Neural cell (in vitro differentiated cells): Measurements from ENCODE around the gene C1QTNF7. TPM values are rescaled to one million over a fixed set of nuclear protein-coding genes. Genes with fewer than 3 reads are reported as not detected.

Experiments used
- H2AFZ ChIP-seq: fragments of 200-600, 300-800 bp; sonication (generic), shearing (Covaris generic); 2 replicates; pipeline ENCODE4 v1.6.0; 2014; ENCODE audit warnings: low read depth, mild to moderate bottlenecking, antibody characterized with exemption, low read length, moderate library complexity
- H3F3A ChIP-seq: fragments of 200-600 bp; shearing (Covaris generic); 2 replicates; pipeline ENCODE4 v1.6.1; 2016; ENCODE audit warnings: mild to moderate bottlenecking, moderate library complexity, mixed read lengths, antibody characterized with exemption, low read length; ENCODE audit not compliant: insufficient read depth, poor library complexity, severe bottlenecking
- H3K27ac ChIP-seq: fragments of 200-600, 300-800 bp; sonication (generic), shearing (Covaris generic); 2 replicates; pipeline ENCODE4 v1.5.1; 2014; ENCODE audit warnings: mild to moderate bottlenecking, low read length, moderate library complexity
- H3K27me3 ChIP-seq: fragments of 300-800, 200-600 bp; sonication (generic), shearing (Covaris generic); 2 replicates; pipeline ENCODE4 v1.6.0; 2014; ENCODE audit warnings: mild to moderate bottlenecking, low read depth, low read length, moderate library complexity; ENCODE audit not compliant: insufficient read depth
- H3K36me3 ChIP-seq: fragments of 300-800, 200-600 bp; sonication (generic), shearing (Covaris generic); 2 replicates; pipeline ENCODE4 v1.5.1; 2014; ENCODE audit warnings: mild to moderate bottlenecking, antibody characterized with exemption, low read length, moderate library complexity; ENCODE audit not compliant: insufficient read depth
- H3K4me2 ChIP-seq: fragments of 300-800, 200-600 bp; sonication (generic), shearing (Covaris generic); 2 replicates; pipeline ENCODE4 v1.6.0; 2014; ENCODE audit warnings: mild to moderate bottlenecking, low read length
- H3K4me3 ChIP-seq: fragments of 300-800, 200-600 bp; sonication (generic), shearing (Covaris generic); 2 replicates; pipeline ENCODE4 v1.5.1; 2014; ENCODE audit warnings: mild to moderate bottlenecking, low read length, moderate library complexity
- H3K79me2 ChIP-seq: fragments of 200-600 bp; shearing (Covaris generic); replicated peaks from 2 replicates; pipeline ENCODE4 v1.6.0; 2014; ENCODE audit warnings: mild to moderate bottlenecking, low read length, moderate library complexity; ENCODE audit not compliant: insufficient read depth
- H3K9ac ChIP-seq: fragments of 300-800, 200-600 bp; sonication (generic), shearing (Covaris generic); 2 replicates; pipeline ENCODE4 v1.6.1; 2016; ENCODE audit warnings: mild to moderate bottlenecking, low read length, mixed read lengths
- H3K9me2 ChIP-seq: fragments of 200-600 bp; shearing (Covaris generic); 2 replicates; pipeline ENCODE4 v1.6.1; 2016; ENCODE audit warnings: mild to moderate bottlenecking, low read length, mixed read lengths; ENCODE audit not compliant: insufficient read depth
- H3K9me3 ChIP-seq: fragments of 200-600, 300-800 bp; sonication (generic), shearing (Covaris generic); 2 replicates; pipeline ENCODE4 v1.6.1; 2016; ENCODE audit warnings: mild to moderate bottlenecking, mixed run types, low read length, moderate library complexity, mixed read lengths
- H4K20me1 ChIP-seq: fragments of 200-600 bp; shearing (Covaris generic); 2 replicates; pipeline ENCODE4 v1.6.1; 2016; ENCODE audit warnings: mild to moderate bottlenecking, mixed run types; ENCODE audit not compliant: insufficient read depth
- CTCF ChIP-seq: fragments of 450-650 bp; IDR thresholded peaks from 2 replicates; pipeline ENCODE4 v1.5.1; 2014; ENCODE audit warnings: antibody characterized with exemption, mild to moderate bottlenecking, moderate library complexity; ENCODE audit not compliant: poor library complexity, severe bottlenecking
- EP300 ChIP-seq: fragments of 450-650 bp; conservative IDR thresholded peaks from 2 replicates; pipeline ENCODE4 v1.6.1; 2014; ENCODE audit warnings: antibody characterized with exemption, mild to moderate bottlenecking, moderate library complexity; ENCODE audit not compliant: poor library complexity, severe bottlenecking
- EZH2 ChIP-seq: fragments of 200-600, 300-800 bp; shearing (Covaris generic), sonication (generic); IDR thresholded peaks from 2 replicates; pipeline ENCODE4 v1.6.1; 2014; ENCODE audit warnings: antibody characterized with exemption, low read length, borderline replicate concordance, mild to moderate bottlenecking; ENCODE audit not compliant: insufficient read depth, poor library complexity, severe bottlenecking
- MXI1 ChIP-seq: fragments of 450-650 bp; conservative IDR thresholded peaks from 2 replicates; pipeline ENCODE4 v1.6.1; 2014; ENCODE audit warnings: antibody characterized with exemption, mild to moderate bottlenecking; ENCODE audit not compliant: poor library complexity, severe bottlenecking
- POLR2AphosphoS5 ChIP-seq: IDR thresholded peaks from 2 replicates; pipeline ENCODE4 v1.6.1; 2012
- RAD21 ChIP-seq: fragments of 450-650 bp; conservative IDR thresholded peaks from 2 replicates; pipeline ENCODE4 v1.6.1; 2014; ENCODE audit warnings: antibody characterized with exemption, mild to moderate bottlenecking, moderate library complexity
- REST ChIP-seq: IDR thresholded peaks from 2 replicates; pipeline ENCODE4 v1.6.1; 2012; ENCODE audit warnings: borderline replicate concordance
- SMC3 ChIP-seq: fragments of 450-650 bp; conservative IDR thresholded peaks from 2 replicates; pipeline ENCODE4 v1.6.1; 2014; ENCODE audit warnings: antibody characterized with exemption, mild to moderate bottlenecking, moderate library complexity; ENCODE audit not compliant: poor library complexity
- TAF1 ChIP-seq: IDR thresholded peaks from 2 replicates; pipeline ENCODE4 v1.6.1; 2012; ENCODE audit warnings: low read depth
- polyA plus RNA-seq: library from polyadenylated mRNA; depleted of rRNA; stranded (reverse); fragments of >200 nt; gene quantifications from 2 replicates; pipeline ENCODE4 v1.2.3, GENCODE V29; 2014

Gene C1QTNF7
- polyA plus RNA-seq, 1 donor from 2014 or later, result not detected

GRCh38 chr4:15476396-15476795, 48.6 kb downstream of the C1QTNF7 start:
- Histone ChIP-seq H3K4me3 (no peak overlapping the region), H3F3A (no peaks in the 10 kb centered on the region), H3K9me3 (no peaks in the 10 kb centered on the region), H4K20me1 (no peaks in the 10 kb centered on the region), H3K9me2 (no peaks in the 10 kb centered on the region), H2AFZ (no peak overlapping the region), H3K9ac (no peak overlapping the region), H3K79me2 (no peaks in the 10 kb centered on the region), H3K36me3 (no peaks in the 10 kb centered on the region), H3K27ac (no peak overlapping the region), H3K4me2 (no peak overlapping the region), H3K27me3 (no peaks in the 10 kb centered on the region)
- no peak for TF ChIP-seq RAD21
- no peak for TF ChIP-seq SMC3
- TF ChIP-seq EZH2, result no peak
- no peak for TF ChIP-seq REST
- no peak for TF ChIP-seq POLR2AphosphoS5
- no peak for TF ChIP-seq MXI1
- TF ChIP-seq CTCF, result no peak
- no peak for TF ChIP-seq TAF1
- no peak for TF ChIP-seq EP300

- H3K9me3 ChIP-seq, result no peaks in the 10 kb centered on the region
- H3K27ac ChIP-seq, result no peak overlapping the region
Observed at GRCh38 chr4:15478724-15479088, 50.9 kb downstream of the C1QTNF7 start.

More at GRCh38 chr4:15478724-15479088, 50.9 kb downstream of the C1QTNF7 start:
- H3F3A ChIP-seq, result no peaks in the 10 kb centered on the region
- peak overlapping the region; percentile 60 for H3K4me3 ChIP-seq
- H2AFZ ChIP-seq, result no peak overlapping the region
- H4K20me1 ChIP-seq, result no peaks in the 10 kb centered on the region
- no peaks in the 10 kb centered on the region for H3K79me2 ChIP-seq
- H3K4me2 ChIP-seq, result no peak overlapping the region
- H3K36me3 ChIP-seq, result no peaks in the 10 kb centered on the region
- no peaks in the 10 kb centered on the region for H3K9me2 ChIP-seq
- H3K27me3 ChIP-seq, result no peaks in the 10 kb centered on the region
- H3K9ac ChIP-seq, result no peak overlapping the region
- TF ChIP-seq TAF1 (no peak), MXI1 (no peak), EP300 (no peak)
